Measurements from ENCODE around the gene SH3GLB1.

GRCh38 chr1:86775395-86775794, 71.0 kb downstream of the SH3GLB1 start:
- TF ChIP-seq MAX (IDR thresholded peaks at IDR 0.05) = no peak
- TF ChIP-seq, protein P1, sequence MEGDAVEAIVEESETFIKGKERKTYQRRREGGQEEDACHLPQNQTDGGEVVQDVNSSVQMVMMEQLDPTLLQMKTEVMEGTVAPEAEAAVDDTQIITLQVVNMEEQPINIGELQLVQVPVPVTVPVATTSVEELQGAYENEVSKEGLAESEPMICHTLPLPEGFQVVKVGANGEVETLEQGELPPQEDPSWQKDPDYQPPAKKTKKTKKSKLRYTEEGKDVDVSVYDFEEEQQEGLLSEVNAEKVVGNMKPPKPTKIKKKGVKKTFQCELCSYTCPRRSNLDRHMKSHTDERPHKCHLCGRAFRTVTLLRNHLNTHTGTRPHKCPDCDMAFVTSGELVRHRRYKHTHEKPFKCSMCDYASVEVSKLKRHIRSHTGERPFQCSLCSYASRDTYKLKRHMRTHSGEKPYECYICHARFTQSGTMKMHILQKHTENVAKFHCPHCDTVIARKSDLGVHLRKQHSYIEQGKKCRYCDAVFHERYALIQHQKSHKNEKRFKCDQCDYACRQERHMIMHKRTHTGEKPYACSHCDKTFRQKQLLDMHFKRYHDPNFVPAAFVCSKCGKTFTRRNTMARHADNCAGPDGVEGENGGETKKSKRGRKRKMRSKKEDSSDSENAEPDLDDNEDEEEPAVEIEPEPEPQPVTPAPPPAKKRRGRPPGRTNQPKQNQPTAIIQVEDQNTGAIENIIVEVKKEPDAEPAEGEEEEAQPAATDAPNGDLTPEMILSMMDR (IDR thresholded peaks at IDR 0.05) = no peak
- TF ChIP-seq BHLHE40 (IDR thresholded peaks at IDR 0.05; ENCODE audit: low read depth, low read length) = no peak
- TF ChIP-seq POLR2A (IDR thresholded peaks at IDR 0.05; ENCODE audit: low read length) = no peak

Data from A549 (cell line).